ENCODE measurements around the gene TBC1D22A. TPM values are rescaled to one million over a fixed set of nuclear protein-coding genes. Genes with fewer than 3 reads are reported as not detected.
A peak's percentile ranks its signal among the peaks of the same experiment; 100 is the strongest.

Gene TBC1D22A
- total RNA-seq, 4 donors from 2014 or later = 9.2 to 45.3 (median 22.8) TPM

- peak overlapping the region; percentile 95 to 99 for H3K4me3 ChIP-seq
- no peak for TF ChIP-seq POLR2A (IDR thresholded peaks at IDR 0.05)
- TF ChIP-seq CTCF (IDR thresholded peaks at IDR 0.05) = no peak
- no peaks in the 10 kb centered on the region for H3K9me3 ChIP-seq
- peak in 1 of 2 donors; percentile 68 for DNase-seq
- peak overlapping the region; percentile 91 to 93 for H3K27ac ChIP-seq
- no peaks in the 10 kb centered on the region for H3K27me3 ChIP-seq
- intact Hi-C loops (cut with DNase I; ENCODE audit: low total_unique reads) = no loop called here
- no peaks in the 10 kb centered on the region for H3K4me1 ChIP-seq
- no peaks in the 10 kb centered on the region for H3K36me3 ChIP-seq
Measured at GRCh38 chr22:46763051-46763705, 728 bp downstream of the TBC1D22A start.

- Histone ChIP-seq H3K27ac (peak overlapping the region in 1 of 2 donors; percentile 91), H3K36me3 (no peaks in the 10 kb centered on the region), H3K9me3 (no peaks in the 10 kb centered on the region), H3K4me3 (no peak overlapping the region), H3K27me3 (no peaks in the 10 kb centered on the region), H3K4me1 (no peaks in the 10 kb centered on the region)
- intact Hi-C loops (cut with DNase I; ENCODE audit: low total_unique reads) = no loop called here
- TF ChIP-seq CTCF (IDR thresholded peaks at IDR 0.05) (no peak), POLR2A (IDR thresholded peaks at IDR 0.05) (no peak)
- no peak for DNase-seq
Measured at GRCh38 chr22:46764140-46764680, 1.8 kb downstream of the TBC1D22A start.

- no peak for DNase-seq
- H3K36me3 ChIP-seq = no peaks in the 10 kb centered on the region
- intact Hi-C loops (cut with DNase I; ENCODE audit: low total_unique reads) = no loop called here
- H3K27ac ChIP-seq = no peak overlapping the region
- no peaks in the 10 kb centered on the region for H3K4me1 ChIP-seq
- no peak for TF ChIP-seq CTCF (IDR thresholded peaks at IDR 0.05)
- no peak for TF ChIP-seq POLR2A (IDR thresholded peaks at IDR 0.05)
- H3K4me3 ChIP-seq = no peak overlapping the region
- no peaks in the 10 kb centered on the region for H3K27me3 ChIP-seq
- no peaks in the 10 kb centered on the region for H3K9me3 ChIP-seq
Measured at GRCh38 chr22:46764779-46765485, 2.5 kb downstream of the TBC1D22A start.

- Histone ChIP-seq H3K36me3 (no peaks in the 10 kb centered on the region), H3K27ac (no peak overlapping the region), H3K27me3 (no peaks in the 10 kb centered on the region), H3K9me3 (no peaks in the 10 kb centered on the region), H3K4me3 (no peak overlapping the region), H3K4me1 (no peaks in the 10 kb centered on the region)
- no peak for TF ChIP-seq POLR2A (IDR thresholded peaks at IDR 0.05)
- TF ChIP-seq CTCF (IDR thresholded peaks at IDR 0.05) = no peak
- DNase-seq = no peak
- intact Hi-C loops (cut with DNase I; ENCODE audit: low total_unique reads) = no loop called here
Measured at GRCh38 chr22:46766611-46767010, 4.2 kb downstream of the TBC1D22A start.
